Measurements from ENCODE around the gene TFPI. TPM values are rescaled to one million over a fixed set of nuclear protein-coding genes. Genes with fewer than 3 reads are reported as not detected.

The TFPI gene
- total RNA-seq, 1 donor from 2014 or later: 56.6 TPM

DNA sequence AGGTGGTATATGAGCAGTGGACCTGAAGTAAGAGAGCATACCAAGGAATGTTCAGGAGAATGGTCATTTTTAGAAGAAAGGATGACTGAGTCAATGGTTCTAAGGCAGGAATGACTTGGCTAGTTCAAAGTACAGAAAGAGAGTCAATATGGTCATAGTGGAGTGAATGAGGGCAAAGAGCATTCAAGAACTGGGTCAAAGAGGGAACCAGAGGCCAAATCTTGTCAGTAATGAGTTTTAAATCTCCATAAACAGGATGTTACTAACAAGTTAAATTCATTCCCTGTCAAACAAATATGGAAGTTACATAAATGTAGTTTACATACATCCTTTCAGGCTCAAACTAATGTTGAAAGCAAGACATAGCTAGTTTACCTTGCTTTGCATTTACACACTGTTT lies 122.3 kb downstream of the TFPI start:
- Histone ChIP-seq H3K4me2 (ENCODE audit: low read length) (no peak overlapping the region), H3K9ac (ENCODE audit: low read length) (no peak overlapping the region), H3K4me1 (ENCODE audit: insufficient read depth, low read length) (peaks cover 15% of the 10 kb centered on the region), H3K36me3 (ENCODE audit: insufficient read depth, low read length) (no peaks in the 10 kb centered on the region), H4K20me1 (ENCODE audit: insufficient read depth, low read length) (no peaks in the 10 kb centered on the region), H3K27me3 (ENCODE audit: insufficient read depth, low read length) (no peaks in the 10 kb centered on the region), H2AFZ (ENCODE audit: low read depth, low read length) (no peak overlapping the region), H3K79me2 (ENCODE audit: insufficient read depth, low read length) (no peaks in the 10 kb centered on the region), H3K27ac (ENCODE audit: low read depth, low read length) (no peak overlapping the region), H3K4me3 (ENCODE audit: insufficient read depth, low read depth, low read length) (no peak overlapping the region), H3K9me3 (ENCODE audit: insufficient read depth, low read depth, low read length) (no peaks in the 10 kb centered on the region)
- no peak for TF ChIP-seq EZH2 (IDR thresholded peaks at IDR 0.05; ENCODE audit: insufficient read depth, low read length)
- TF ChIP-seq, protein P1, sequence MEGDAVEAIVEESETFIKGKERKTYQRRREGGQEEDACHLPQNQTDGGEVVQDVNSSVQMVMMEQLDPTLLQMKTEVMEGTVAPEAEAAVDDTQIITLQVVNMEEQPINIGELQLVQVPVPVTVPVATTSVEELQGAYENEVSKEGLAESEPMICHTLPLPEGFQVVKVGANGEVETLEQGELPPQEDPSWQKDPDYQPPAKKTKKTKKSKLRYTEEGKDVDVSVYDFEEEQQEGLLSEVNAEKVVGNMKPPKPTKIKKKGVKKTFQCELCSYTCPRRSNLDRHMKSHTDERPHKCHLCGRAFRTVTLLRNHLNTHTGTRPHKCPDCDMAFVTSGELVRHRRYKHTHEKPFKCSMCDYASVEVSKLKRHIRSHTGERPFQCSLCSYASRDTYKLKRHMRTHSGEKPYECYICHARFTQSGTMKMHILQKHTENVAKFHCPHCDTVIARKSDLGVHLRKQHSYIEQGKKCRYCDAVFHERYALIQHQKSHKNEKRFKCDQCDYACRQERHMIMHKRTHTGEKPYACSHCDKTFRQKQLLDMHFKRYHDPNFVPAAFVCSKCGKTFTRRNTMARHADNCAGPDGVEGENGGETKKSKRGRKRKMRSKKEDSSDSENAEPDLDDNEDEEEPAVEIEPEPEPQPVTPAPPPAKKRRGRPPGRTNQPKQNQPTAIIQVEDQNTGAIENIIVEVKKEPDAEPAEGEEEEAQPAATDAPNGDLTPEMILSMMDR (IDR thresholded peaks at IDR 0.05; ENCODE audit: insufficient read depth, low read depth, low read length): no peak
- Mint-ChIP-seq H3K36me3 (ENCODE audit: low read depth, unreplicated experiment) (peaks cover 2% of the 10 kb centered on the region), H3K27me3 (ENCODE audit: low read depth, unreplicated experiment) (no peaks in the 10 kb centered on the region), H3K4me3 (ENCODE audit: unreplicated experiment) (no peak overlapping the region), H3K27ac (ENCODE audit: unreplicated experiment) (no peak overlapping the region), H3K4me1 (ENCODE audit: low read depth, unreplicated experiment) (peaks cover 13% of the 10 kb centered on the region), H3K9me3 (ENCODE audit: unreplicated experiment) (no peaks in the 10 kb centered on the region)
- FAIRE-seq (no peak), DNase-seq (ENCODE audit: low read depth) (no peak)

DNA sequence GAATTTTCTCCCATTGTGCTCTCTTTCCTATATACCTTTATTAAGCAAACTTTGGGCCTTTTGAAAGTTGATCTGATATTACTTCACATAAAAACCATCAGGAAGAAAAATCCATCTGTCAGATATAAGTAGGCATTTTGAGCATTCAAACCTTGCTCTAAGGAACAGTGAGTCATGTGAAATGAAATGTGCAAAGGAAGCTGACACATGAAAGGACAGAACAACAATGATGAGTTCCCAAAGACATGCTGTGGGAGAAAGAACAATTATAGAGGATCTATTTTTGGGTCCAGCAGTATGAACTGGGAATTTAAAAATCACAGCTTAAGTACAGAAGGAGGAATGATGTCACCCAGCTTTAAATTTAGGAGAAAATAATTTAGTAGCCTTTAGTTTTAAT lies 124.2 kb downstream of the TFPI start:
- no peaks in the 10 kb centered on the region for H3K9me3 Mint-ChIP-seq (ENCODE audit: unreplicated experiment)
- H3K36me3 ChIP-seq (ENCODE audit: insufficient read depth, low read length): no peaks in the 10 kb centered on the region
- H3K79me2 ChIP-seq (ENCODE audit: insufficient read depth, low read length): no peaks in the 10 kb centered on the region
- peaks cover 13% of the 10 kb centered on the region for H3K4me1 ChIP-seq (ENCODE audit: insufficient read depth, low read length)
- H3K36me3 Mint-ChIP-seq (ENCODE audit: low read depth, unreplicated experiment): peaks cover 2% of the 10 kb centered on the region
- no peaks in the 10 kb centered on the region for H3K9me3 ChIP-seq (ENCODE audit: insufficient read depth, low read depth, low read length)
- peak; percentile 93 for FAIRE-seq
- peak overlapping the region; percentile 52 for H3K4me2 ChIP-seq (ENCODE audit: low read length)
- peak overlapping the region; percentile 28 for H3K9ac ChIP-seq (ENCODE audit: low read length)
- H3K4me3 ChIP-seq (ENCODE audit: insufficient read depth, low read depth, low read length): no peak overlapping the region
- peak overlapping the region; percentile 0 for H3K27ac Mint-ChIP-seq (ENCODE audit: unreplicated experiment)
- no peaks in the 10 kb centered on the region for H3K27me3 ChIP-seq (ENCODE audit: insufficient read depth, low read length)
- DNase-seq (ENCODE audit: low read depth): peak; percentile 86
- peaks cover 8% of the 10 kb centered on the region for H3K4me1 Mint-ChIP-seq (ENCODE audit: low read depth, unreplicated experiment)
- H4K20me1 ChIP-seq (ENCODE audit: insufficient read depth, low read length): no peaks in the 10 kb centered on the region
- peak overlapping the region; percentile 20 for H3K4me3 Mint-ChIP-seq (ENCODE audit: unreplicated experiment)
- no peak overlapping the region for H2AFZ ChIP-seq (ENCODE audit: low read depth, low read length)
- no peak for TF ChIP-seq EZH2 (IDR thresholded peaks at IDR 0.05; ENCODE audit: insufficient read depth, low read length)
- TF ChIP-seq, protein P1 (IDR thresholded peaks at IDR 0.05; ENCODE audit: insufficient read depth, low read depth, low read length): no peak
- H3K27ac ChIP-seq (ENCODE audit: low read depth, low read length): peak overlapping the region; percentile 64
- H3K27me3 Mint-ChIP-seq (ENCODE audit: low read depth, unreplicated experiment): no peaks in the 10 kb centered on the region

DNA sequence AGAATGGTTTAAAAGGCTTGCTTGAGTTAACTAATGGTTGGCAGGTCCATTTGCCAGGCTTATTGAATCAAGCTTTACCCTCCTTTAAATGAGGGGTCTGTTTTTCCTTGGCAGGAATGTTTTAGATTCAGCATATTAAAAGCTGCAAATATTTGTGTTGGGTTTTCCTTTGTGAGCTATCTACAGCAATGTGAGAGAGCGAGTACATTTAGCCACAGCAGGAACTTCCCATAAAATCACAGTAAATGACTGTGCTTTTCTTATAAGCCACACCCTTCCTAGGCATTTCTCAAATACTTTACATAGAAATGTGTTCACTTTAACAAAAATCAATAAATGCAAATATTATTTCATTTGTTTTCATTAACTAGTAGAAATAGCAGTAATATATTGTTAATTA lies 130.1 kb downstream of the TFPI start:
- H3K79me2 ChIP-seq (ENCODE audit: insufficient read depth, low read length): no peaks in the 10 kb centered on the region
- H3K9me3 ChIP-seq (ENCODE audit: insufficient read depth, low read depth, low read length): no peaks in the 10 kb centered on the region
- H3K4me1 Mint-ChIP-seq (ENCODE audit: low read depth, unreplicated experiment): peaks cover 2% of the 10 kb centered on the region
- no peak overlapping the region for H3K9ac ChIP-seq (ENCODE audit: low read length)
- no peaks in the 10 kb centered on the region for H3K36me3 ChIP-seq (ENCODE audit: insufficient read depth, low read length)
- FAIRE-seq: peak; percentile 26
- H3K27me3 ChIP-seq (ENCODE audit: insufficient read depth, low read length): no peaks in the 10 kb centered on the region
- H4K20me1 ChIP-seq (ENCODE audit: insufficient read depth, low read length): no peaks in the 10 kb centered on the region
- no peak overlapping the region for H3K27ac Mint-ChIP-seq (ENCODE audit: unreplicated experiment)
- no peak overlapping the region for H3K4me3 ChIP-seq (ENCODE audit: insufficient read depth, low read depth, low read length)
- DNase-seq (ENCODE audit: low read depth): no peak
- TF ChIP-seq, protein P1 (IDR thresholded peaks at IDR 0.05; ENCODE audit: insufficient read depth, low read depth, low read length): no peak
- no peak for TF ChIP-seq EZH2 (IDR thresholded peaks at IDR 0.05; ENCODE audit: insufficient read depth, low read length)
- no peak overlapping the region for H3K4me2 ChIP-seq (ENCODE audit: low read length)
- peak overlapping the region; percentile 2 for H2AFZ ChIP-seq (ENCODE audit: low read depth, low read length)
- no peaks in the 10 kb centered on the region for H3K9me3 Mint-ChIP-seq (ENCODE audit: unreplicated experiment)
- no peak overlapping the region for H3K4me3 Mint-ChIP-seq (ENCODE audit: unreplicated experiment)
- H3K27me3 Mint-ChIP-seq (ENCODE audit: low read depth, unreplicated experiment): no peaks in the 10 kb centered on the region
- peaks cover 2% of the 10 kb centered on the region for H3K36me3 Mint-ChIP-seq (ENCODE audit: low read depth, unreplicated experiment)
- H3K4me1 ChIP-seq (ENCODE audit: insufficient read depth, low read length): no peaks in the 10 kb centered on the region
- no peak overlapping the region for H3K27ac ChIP-seq (ENCODE audit: low read depth, low read length)
